ENCODE results near the gene LZTS3.
"Not testable (repeated sequence)": the region's sequence is repeated elsewhere in the genome, so short reads cannot be mapped to it uniquely, and the experiment has no call there.

DNA sequence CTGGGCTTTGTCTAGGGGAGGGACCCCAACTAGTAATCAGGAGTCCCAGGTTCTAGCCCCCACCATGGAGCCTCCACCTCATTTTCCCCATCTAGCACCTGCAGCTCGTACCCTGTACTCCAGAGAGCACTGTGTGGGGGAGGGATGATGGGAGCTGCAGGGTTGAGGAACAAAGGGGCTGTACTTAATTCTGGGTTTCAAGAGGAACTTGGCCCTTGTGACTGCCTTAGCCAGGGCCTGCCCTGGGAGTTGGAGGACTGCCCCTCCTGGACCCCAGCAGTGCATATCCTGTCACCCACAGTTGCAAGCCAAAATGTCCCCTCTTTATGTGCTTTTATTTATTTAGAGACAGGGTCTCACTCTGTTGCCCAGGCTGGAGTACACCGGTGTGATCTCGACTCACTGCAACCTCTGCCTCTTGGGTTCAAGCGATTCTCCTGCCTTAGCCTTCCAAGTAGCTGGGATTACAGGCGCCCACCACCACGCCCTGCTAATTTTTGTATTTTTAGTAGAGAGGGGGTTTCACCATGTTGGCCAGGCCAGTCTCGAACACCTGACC is 42.1 kb upstream of the LZTS3 start:
- TF ChIP-seq, protein P1, sequence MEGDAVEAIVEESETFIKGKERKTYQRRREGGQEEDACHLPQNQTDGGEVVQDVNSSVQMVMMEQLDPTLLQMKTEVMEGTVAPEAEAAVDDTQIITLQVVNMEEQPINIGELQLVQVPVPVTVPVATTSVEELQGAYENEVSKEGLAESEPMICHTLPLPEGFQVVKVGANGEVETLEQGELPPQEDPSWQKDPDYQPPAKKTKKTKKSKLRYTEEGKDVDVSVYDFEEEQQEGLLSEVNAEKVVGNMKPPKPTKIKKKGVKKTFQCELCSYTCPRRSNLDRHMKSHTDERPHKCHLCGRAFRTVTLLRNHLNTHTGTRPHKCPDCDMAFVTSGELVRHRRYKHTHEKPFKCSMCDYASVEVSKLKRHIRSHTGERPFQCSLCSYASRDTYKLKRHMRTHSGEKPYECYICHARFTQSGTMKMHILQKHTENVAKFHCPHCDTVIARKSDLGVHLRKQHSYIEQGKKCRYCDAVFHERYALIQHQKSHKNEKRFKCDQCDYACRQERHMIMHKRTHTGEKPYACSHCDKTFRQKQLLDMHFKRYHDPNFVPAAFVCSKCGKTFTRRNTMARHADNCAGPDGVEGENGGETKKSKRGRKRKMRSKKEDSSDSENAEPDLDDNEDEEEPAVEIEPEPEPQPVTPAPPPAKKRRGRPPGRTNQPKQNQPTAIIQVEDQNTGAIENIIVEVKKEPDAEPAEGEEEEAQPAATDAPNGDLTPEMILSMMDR (IDR thresholded peaks at IDR 0.05; ENCODE audit: poor library complexity), result not testable (repeated sequence)
- not testable (repeated sequence) for TF ChIP-seq EZH2phosphoT487 (IDR thresholded peaks at IDR 0.05; ENCODE audit: low read depth, severe bottlenecking, unreplicated experiment); EZH2 (IDR thresholded peaks at IDR 0.05; ENCODE audit: borderline replicate concordance)
